Stimulated activated naive CD4-positive, alpha-beta T cell treated with Interleukin-2 at 50 U/mL for 16 hours (primary cell): ENCODE results near the gene C22orf15.
"Not testable (repeated sequence)": the region's sequence is repeated elsewhere in the genome, so short reads cannot be mapped to it uniquely, and the experiment has no call there.

Experiments
- DNase-seq: peaks from one replicate; lab custom pipeline; 2025; lab: John Stamatoyannopoulos, UW

The C22orf15 gene

GRCh38 chr22:23762842-23763578, at the start of gene C22orf15:
TSS of gene C22orf15 (plus strand) at chr22:23762990. CDS start at chr22:23763307, 317 bp downstream.
- no peak for DNase-seq

GRCh38 chr22:23713696-23714595, 48.8 kb upstream of the C22orf15 start:
- DNase-seq, result no peak

- DNase-seq, result no peak
Measured at GRCh38 chr22:23714596-23715578, 47.9 kb upstream of the C22orf15 start.

- DNase-seq, result no peak
Measured at GRCh38 chr22:23715806-23716375, 46.9 kb upstream of the C22orf15 start.

- DNase-seq, result peak; percentile 74
Measured at GRCh38 chr22:23716811-23717801, 45.7 kb upstream of the C22orf15 start.

GRCh38 chr22:23718371-23719165, 44.2 kb upstream of the C22orf15 start:
- DNase-seq, result no peak

- DNase-seq, result no peak
Measured at GRCh38 chr22:23720855-23721254, 41.9 kb upstream of the C22orf15 start.

- no peak for DNase-seq
Measured at GRCh38 chr22:23722160-23722559, 40.6 kb upstream of the C22orf15 start.

- DNase-seq, result no peak
Measured at GRCh38 chr22:23722724-23723123, 40.1 kb upstream of the C22orf15 start.

GRCh38 chr22:23728108-23728507, 34.7 kb upstream of the C22orf15 start:
- DNase-seq, result not testable (repeated sequence)

GRCh38 chr22:23737696-23738095, 25.1 kb upstream of the C22orf15 start:
- DNase-seq, result no peak

GRCh38 chr22:23742505-23743264, 20.1 kb upstream of the C22orf15 start:
- no peak for DNase-seq

GRCh38 chr22:23743303-23743705, 19.5 kb upstream of the C22orf15 start:
- no peak for DNase-seq

- DNase-seq, result no peak
Measured at GRCh38 chr22:23744001-23744400, 18.8 kb upstream of the C22orf15 start.

GRCh38 chr22:23744485-23744884, 18.3 kb upstream of the C22orf15 start:
- DNase-seq, result no peak

GRCh38 chr22:23745791-23746190, 17.0 kb upstream of the C22orf15 start:
- DNase-seq, result no peak

GRCh38 chr22:23749841-23750301, 12.9 kb upstream of the C22orf15 start:
- DNase-seq, result no peak

- DNase-seq, result no peak
Measured at GRCh38 chr22:23750367-23750713, 12.4 kb upstream of the C22orf15 start.
